ENCODE results near the gene ASCL2.

DNA sequence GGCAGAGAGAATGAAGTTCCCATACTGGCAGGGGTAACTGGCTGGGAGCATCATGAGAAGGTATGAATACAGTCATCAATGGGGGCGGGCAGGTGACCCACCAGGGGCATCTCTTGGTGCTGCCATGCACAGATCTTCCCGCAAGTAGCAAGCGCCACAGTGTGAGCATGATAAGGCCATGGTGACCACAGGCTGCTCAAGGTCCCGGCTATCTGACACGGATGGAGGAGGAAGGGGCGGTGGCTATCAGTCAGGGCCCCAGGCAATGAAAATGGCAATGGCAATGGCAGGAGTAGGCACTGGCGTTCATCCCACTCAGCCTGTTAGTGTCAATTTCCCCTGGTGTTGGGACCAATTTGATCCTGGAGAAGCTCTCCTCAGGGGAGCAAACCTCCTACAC lies 21.6 kb downstream of the ASCL2 start:
- TF ChIP-seq, protein P1, sequence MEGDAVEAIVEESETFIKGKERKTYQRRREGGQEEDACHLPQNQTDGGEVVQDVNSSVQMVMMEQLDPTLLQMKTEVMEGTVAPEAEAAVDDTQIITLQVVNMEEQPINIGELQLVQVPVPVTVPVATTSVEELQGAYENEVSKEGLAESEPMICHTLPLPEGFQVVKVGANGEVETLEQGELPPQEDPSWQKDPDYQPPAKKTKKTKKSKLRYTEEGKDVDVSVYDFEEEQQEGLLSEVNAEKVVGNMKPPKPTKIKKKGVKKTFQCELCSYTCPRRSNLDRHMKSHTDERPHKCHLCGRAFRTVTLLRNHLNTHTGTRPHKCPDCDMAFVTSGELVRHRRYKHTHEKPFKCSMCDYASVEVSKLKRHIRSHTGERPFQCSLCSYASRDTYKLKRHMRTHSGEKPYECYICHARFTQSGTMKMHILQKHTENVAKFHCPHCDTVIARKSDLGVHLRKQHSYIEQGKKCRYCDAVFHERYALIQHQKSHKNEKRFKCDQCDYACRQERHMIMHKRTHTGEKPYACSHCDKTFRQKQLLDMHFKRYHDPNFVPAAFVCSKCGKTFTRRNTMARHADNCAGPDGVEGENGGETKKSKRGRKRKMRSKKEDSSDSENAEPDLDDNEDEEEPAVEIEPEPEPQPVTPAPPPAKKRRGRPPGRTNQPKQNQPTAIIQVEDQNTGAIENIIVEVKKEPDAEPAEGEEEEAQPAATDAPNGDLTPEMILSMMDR (IDR thresholded peaks at IDR 0.05): no peak
- TF ChIP-seq POLR2A (IDR thresholded peaks at IDR 0.05): no peak
